RWPE2 (cell line): ENCODE results near the gene DRD4.

ENCODE experiments used
- ATAC-seq: fragments of 200-7000 bp; cut with Tn5 transposase; 3 replicates; pipeline ENCODE4 v1.9.1; 2021; ENCODE audit warnings: low read depth
- DNase-seq: peaks from one replicate; pipeline ENCODE4 v3.0.0-alpha.2; 2020; ENCODE audit warnings: low spot score
- H3K27ac ChIP-seq: fragments of 450-650 bp; 2 replicates; pipeline ENCODE4 v1.5.1; 2017; ENCODE audit warnings: mild to moderate bottlenecking; ENCODE audit not compliant: poor library complexity, severe bottlenecking
- H3K27me3 ChIP-seq: fragments of 250-450 bp; sonication (Bioruptor Pico); 2 replicates; pipeline ENCODE4 v1.5.1; 2021; ENCODE audit warnings: mild to moderate bottlenecking, moderate library complexity; ENCODE audit not compliant: insufficient read depth, poor library complexity, severe bottlenecking
- H3K36me3 ChIP-seq: fragments of 250-450 bp; sonication (Bioruptor Pico); 2 replicates; pipeline ENCODE4 v1.5.1; 2020; ENCODE audit warnings: low read depth, mild to moderate bottlenecking, moderate library complexity
- H3K4me1 ChIP-seq: fragments of 250-450 bp; sonication (Bioruptor Pico); 2 replicates; pipeline ENCODE4 v1.5.1; 2021; ENCODE audit warnings: mild to moderate bottlenecking, moderate library complexity; ENCODE audit not compliant: insufficient read depth, poor library complexity, severe bottlenecking
- H3K4me3 ChIP-seq: fragments of 250-450 bp; sonication (Bioruptor Pico); 2 replicates; pipeline ENCODE4 v1.5.1; 2021; ENCODE audit warnings: mild to moderate bottlenecking, moderate library complexity; ENCODE audit not compliant: severe bottlenecking
- H3K9me3 ChIP-seq: fragments of 250-450 bp; sonication (Bioruptor Pico); 2 replicates; pipeline ENCODE4 v1.5.1; 2021; ENCODE audit warnings: mild to moderate bottlenecking, moderate library complexity; ENCODE audit not compliant: severe bottlenecking
- TF ChIP-seq, protein P1 (sequence below): fragments of 450-650 bp; IDR thresholded peaks from one replicate; pipeline ENCODE4 v1.5.1; 2017; ENCODE audit warnings: mild to moderate bottlenecking, moderate library complexity; ENCODE audit not compliant: poor library complexity, severe bottlenecking

DRD4 gene

GRCh38 chr11:608791-609251 lies 28.2 kb upstream of the DRD4 start:
- H3K27ac ChIP-seq: no peak overlapping the region
- no peak overlapping the region for H3K4me3 ChIP-seq
- peak; percentile 57 for DNase-seq
- no peak for ATAC-seq
- H3K4me1 ChIP-seq: peaks cover 2% of the 10 kb centered on the region
- peaks cover 86% of the 10 kb centered on the region for H3K36me3 ChIP-seq
- TF ChIP-seq, protein P1, sequence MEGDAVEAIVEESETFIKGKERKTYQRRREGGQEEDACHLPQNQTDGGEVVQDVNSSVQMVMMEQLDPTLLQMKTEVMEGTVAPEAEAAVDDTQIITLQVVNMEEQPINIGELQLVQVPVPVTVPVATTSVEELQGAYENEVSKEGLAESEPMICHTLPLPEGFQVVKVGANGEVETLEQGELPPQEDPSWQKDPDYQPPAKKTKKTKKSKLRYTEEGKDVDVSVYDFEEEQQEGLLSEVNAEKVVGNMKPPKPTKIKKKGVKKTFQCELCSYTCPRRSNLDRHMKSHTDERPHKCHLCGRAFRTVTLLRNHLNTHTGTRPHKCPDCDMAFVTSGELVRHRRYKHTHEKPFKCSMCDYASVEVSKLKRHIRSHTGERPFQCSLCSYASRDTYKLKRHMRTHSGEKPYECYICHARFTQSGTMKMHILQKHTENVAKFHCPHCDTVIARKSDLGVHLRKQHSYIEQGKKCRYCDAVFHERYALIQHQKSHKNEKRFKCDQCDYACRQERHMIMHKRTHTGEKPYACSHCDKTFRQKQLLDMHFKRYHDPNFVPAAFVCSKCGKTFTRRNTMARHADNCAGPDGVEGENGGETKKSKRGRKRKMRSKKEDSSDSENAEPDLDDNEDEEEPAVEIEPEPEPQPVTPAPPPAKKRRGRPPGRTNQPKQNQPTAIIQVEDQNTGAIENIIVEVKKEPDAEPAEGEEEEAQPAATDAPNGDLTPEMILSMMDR: no peak
- no peaks in the 10 kb centered on the region for H3K27me3 ChIP-seq
- H3K9me3 ChIP-seq: no peaks in the 10 kb centered on the region

DNA sequence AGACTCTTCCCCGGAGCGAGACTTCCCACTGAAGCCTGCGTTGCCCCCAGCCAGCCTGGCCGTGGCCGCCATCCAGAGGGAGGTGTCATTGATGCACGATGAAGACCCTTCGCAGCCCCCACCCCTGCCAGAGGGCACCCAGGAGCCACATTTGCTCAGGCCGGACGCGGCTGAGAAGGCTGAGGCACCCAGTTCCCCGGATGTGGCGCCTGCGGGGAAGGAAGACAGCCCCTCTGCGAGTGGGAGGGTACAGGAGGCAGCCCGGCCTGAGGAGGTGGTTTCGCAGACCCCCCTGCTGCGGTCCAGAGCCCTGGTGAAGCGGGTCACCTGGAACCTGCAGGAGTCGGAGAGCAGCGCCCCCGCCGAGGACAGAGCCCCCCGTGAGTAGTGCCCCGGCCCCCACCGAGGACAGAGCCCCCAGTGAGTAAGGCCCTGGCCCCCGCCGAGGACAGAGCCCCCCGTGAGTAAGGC lies 27.7 kb upstream of the DRD4 start:
- peaks cover 8% of the 10 kb centered on the region for H3K4me1 ChIP-seq
- H3K36me3 ChIP-seq: peaks cover 86% of the 10 kb centered on the region
- no peak for ATAC-seq

DNA sequence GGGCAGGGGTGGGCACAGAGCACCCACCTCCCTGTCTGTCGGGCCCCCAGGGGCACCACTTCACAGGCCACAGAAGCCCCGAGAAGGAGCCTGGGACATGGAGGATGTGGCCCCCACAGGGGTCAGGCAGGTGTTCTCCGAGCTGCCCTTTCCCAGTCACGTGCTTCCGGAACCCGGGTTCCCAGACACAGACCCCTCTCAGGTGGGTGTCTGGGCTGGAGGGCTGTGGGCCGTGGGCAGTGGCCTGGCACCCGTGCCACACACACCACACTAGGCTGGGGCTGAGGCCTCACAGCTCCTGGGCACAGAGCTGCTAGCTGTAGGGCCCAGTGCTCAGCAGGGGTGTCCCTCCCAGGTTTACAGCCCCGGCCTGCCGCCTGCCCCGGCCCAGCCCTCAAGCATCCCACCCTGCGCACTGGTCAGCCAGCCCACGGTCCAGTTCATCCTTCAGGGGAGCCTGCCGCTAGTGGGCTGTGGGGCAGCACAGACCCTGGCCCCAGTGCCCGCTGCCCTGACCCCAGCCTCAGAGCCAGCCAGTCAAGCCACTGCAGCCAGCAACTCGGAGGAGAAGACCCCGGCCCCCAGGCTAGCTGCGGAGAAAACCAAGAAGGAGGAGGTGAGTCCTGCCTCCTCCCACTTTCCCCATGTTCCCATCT lies 26.8 kb upstream of the DRD4 start:
- H3K4me3 ChIP-seq: no peak overlapping the region
- H3K9me3 ChIP-seq: no peaks in the 10 kb centered on the region
- peak; percentile 61 for DNase-seq
- H3K36me3 ChIP-seq: peaks cover 77% of the 10 kb centered on the region
- TF ChIP-seq, protein P1: no peak
- no peak for ATAC-seq
- H3K4me1 ChIP-seq: peaks cover 10% of the 10 kb centered on the region
- H3K27ac ChIP-seq: no peak overlapping the region
- H3K27me3 ChIP-seq: no peaks in the 10 kb centered on the region

More for the DNA sequence above, 27.7 kb upstream of the DRD4 start:
- Histone ChIP-seq H3K27ac (no peak overlapping the region), H3K4me3 (no peak overlapping the region), H3K9me3 (no peaks in the 10 kb centered on the region), H3K27me3 (no peaks in the 10 kb centered on the region)
- TF ChIP-seq, protein P1: no peak
- DNase-seq: peak; percentile 54

DNA sequence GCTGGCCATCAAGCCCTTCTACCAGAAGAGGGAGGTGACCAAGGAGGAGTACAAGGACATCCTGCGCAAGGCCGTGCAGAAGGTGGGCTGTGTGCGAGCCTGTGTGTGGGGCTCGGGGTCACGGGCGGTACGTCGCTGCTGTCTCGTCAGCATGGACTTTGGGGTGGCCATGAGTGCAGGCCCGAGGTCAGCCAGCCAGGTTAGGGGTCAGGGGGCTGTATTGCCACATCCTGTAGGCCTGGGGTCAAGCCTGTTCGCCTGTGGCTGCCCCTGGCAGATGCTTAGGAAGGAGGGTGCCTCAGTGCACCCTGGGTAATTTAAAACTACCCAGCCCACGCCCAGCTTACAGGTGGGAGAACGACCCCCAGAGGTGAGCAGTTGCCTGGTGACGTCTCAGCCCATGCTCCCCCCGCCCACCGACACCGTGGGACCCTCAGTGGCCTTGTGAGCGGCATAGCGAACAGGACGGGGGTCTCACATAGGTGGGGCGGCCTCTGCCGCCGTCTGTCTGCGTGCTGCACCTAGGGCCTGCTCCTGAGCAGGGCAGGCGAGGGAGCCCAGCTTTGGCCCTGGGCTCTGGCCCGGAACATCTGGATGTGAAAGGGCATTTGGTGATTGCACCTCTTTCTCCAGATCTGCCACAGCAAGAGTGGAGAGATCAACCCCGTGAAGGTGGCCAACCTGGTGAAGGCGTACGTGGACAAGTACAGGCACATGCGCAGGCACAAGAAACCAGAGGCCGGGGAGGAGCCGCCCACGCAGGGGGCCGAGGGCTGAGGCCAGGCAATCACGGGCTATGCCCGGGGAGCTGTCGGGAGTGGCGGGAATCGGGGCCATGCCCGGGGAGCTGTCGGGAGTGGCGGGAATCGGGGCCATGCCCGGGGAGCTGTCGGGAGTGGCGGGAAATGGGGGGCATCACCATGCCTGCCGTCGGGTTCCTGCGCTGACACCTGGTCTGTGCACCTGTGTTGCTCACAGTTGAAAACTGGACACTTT lies 25.8 kb upstream of the DRD4 start:
- no peak overlapping the region for H3K27ac ChIP-seq
- H3K4me3 ChIP-seq: no peak overlapping the region
- H3K27me3 ChIP-seq: no peaks in the 10 kb centered on the region
- no peak for ATAC-seq
- DNase-seq: peak; percentile 65
- no peaks in the 10 kb centered on the region for H3K9me3 ChIP-seq
- H3K36me3 ChIP-seq: peaks cover 68% of the 10 kb centered on the region
- H3K4me1 ChIP-seq: peaks cover 10% of the 10 kb centered on the region
- TF ChIP-seq, protein P1: no peak
